ENCODE data around the gene PRKG1. TPM values are rescaled to one million over a fixed set of nuclear protein-coding genes. Genes with fewer than 3 reads are reported as not detected.

PRKG1 gene
- polyA plus RNA-seq, 3 donors = not detected

DNA sequence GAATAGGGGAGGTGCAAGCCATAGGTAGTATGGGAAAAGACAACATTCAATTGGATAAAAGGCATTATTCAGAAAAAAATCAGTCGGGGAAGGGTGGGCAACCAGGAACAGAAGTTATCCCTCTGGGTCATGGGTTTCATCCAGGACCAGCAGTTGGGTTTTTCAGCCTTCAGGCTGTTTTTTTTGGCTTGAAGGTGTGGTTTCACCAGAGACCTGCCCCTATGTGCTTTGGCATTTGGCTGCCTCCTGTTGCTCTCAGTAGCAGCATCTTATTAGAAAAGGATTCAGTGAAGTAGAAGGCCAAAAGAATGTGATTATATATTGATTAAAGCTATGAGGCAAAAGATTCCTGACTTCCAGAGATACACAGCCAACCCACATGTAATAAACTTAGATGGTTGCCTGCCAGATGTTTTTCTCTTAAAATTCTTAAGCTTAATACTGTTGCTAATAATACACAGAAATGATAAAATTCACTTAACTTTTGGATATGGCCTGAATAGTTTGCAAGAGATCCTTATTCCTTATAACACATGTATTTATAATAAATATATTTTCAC, 876.8 kb downstream of the PRKG1 start:
- H3K9ac ChIP-seq (ENCODE audit: insufficient read depth, low read length, poor library complexity, severe bottlenecking) = no peak overlapping the region
- H4K20me1 ChIP-seq (ENCODE audit: insufficient read depth, low read length) = no peaks in the 10 kb centered on the region
- no peak overlapping the region for H3K27ac ChIP-seq (ENCODE audit: low read depth in 1 of 2, low read length in 2 of 2)
- Mint-ChIP-seq H3K36me3 (no peaks in the 10 kb centered on the region), H3K4me3 (no peak overlapping the region), H3K27ac (no peak overlapping the region), H3K9me3 (peaks cover 0 to 9% (median 5%) of the 10 kb centered on the region in 7 donors), H3K4me1 (no peaks in the 10 kb centered on the region), H3K27me3 (ENCODE audit: low read depth in 3 of 3) (peaks cover 0 to 3% (median 0%) of the 10 kb centered on the region in 3 donors)
- no peaks in the 10 kb centered on the region for H3K4me1 ChIP-seq (ENCODE audit: control insufficient read depth in 1 of 2, insufficient read depth in 2 of 2, low read length in 2 of 2)
- no peak for DNase-seq
- WGBS (ENCODE audit: insufficient coverage) = 85% methylated on average over 1 of the region's 1 CpG
- H3K9me3 ChIP-seq (replicated peaks in 1 of 2; ENCODE audit: control insufficient read depth in 1 of 2, insufficient read depth in 1 of 2, low read length in 2 of 2) = peaks cover 0 to 3% of the 10 kb centered on the region in 2 donors
- no peak overlapping the region for H3K4me2 ChIP-seq (replicated peaks; ENCODE audit: extremely low read depth, low read length, poor library complexity, severe bottlenecking)
- H3K79me2 ChIP-seq (ENCODE audit: insufficient read depth, low read length) = no peaks in the 10 kb centered on the region
- TF ChIP-seq, protein P1, sequence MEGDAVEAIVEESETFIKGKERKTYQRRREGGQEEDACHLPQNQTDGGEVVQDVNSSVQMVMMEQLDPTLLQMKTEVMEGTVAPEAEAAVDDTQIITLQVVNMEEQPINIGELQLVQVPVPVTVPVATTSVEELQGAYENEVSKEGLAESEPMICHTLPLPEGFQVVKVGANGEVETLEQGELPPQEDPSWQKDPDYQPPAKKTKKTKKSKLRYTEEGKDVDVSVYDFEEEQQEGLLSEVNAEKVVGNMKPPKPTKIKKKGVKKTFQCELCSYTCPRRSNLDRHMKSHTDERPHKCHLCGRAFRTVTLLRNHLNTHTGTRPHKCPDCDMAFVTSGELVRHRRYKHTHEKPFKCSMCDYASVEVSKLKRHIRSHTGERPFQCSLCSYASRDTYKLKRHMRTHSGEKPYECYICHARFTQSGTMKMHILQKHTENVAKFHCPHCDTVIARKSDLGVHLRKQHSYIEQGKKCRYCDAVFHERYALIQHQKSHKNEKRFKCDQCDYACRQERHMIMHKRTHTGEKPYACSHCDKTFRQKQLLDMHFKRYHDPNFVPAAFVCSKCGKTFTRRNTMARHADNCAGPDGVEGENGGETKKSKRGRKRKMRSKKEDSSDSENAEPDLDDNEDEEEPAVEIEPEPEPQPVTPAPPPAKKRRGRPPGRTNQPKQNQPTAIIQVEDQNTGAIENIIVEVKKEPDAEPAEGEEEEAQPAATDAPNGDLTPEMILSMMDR (IDR thresholded peaks at IDR 0.05) = no peak
- H3K27me3 ChIP-seq (ENCODE audit: control insufficient read depth in 2 of 2, insufficient read depth in 2 of 2, low read length in 2 of 2) = no peaks in the 10 kb centered on the region
- no peak overlapping the region for H3K4me3 ChIP-seq (replicated peaks in 1 of 3; ENCODE audit: low read depth in 2 of 3, low read length in 3 of 3)
- H2AFZ ChIP-seq (ENCODE audit: insufficient read depth, low read depth, low read length, poor library complexity, severe bottlenecking) = no peak overlapping the region
- intact Hi-C loops (cut with micrococcal nuclease) = loop anchor here in 1 of 2 donors (10.0 kb wide), 1 partner anchor 936 kb away; no protein-coding TSS in a partner anchor
- H3K36me3 ChIP-seq (replicated peaks in 1 of 2; ENCODE audit: control insufficient read depth in 1 of 2, insufficient read depth in 2 of 2, low read length in 2 of 2) = no peaks in the 10 kb centered on the region

DNA sequence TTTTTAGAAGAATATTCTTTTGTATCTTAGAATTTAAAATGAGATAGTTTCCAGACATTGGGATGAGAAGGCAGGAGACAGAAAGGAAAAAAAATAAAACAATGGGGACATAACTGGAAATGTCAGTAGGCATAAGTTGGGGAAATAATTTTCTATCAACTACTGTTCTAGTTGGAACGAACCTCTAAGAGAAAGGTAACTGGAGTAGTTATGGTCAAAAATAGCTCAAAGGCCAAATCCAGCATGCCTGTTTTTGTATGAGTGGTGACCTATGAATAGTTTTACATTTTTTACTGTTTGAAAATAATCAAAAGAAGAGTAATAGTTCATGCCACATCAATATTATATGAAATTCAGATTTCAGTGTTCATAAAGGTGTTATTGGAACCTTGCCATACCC, 877.3 kb downstream of the PRKG1 start:
- Histone ChIP-seq H3K9ac (ENCODE audit: insufficient read depth, low read length, poor library complexity, severe bottlenecking) (no peak overlapping the region), H2AFZ (ENCODE audit: insufficient read depth, low read depth, low read length, poor library complexity, severe bottlenecking) (no peak overlapping the region), H3K4me3 (replicated peaks in 1 of 3; ENCODE audit: low read depth in 2 of 3, low read length in 3 of 3) (no peak overlapping the region), H3K9me3 (replicated peaks in 1 of 2; ENCODE audit: control insufficient read depth in 1 of 2, insufficient read depth in 1 of 2, low read length in 2 of 2) (peaks cover 0 to 1% of the 10 kb centered on the region in 2 donors), H3K4me2 (replicated peaks; ENCODE audit: extremely low read depth, low read length, poor library complexity, severe bottlenecking) (no peak overlapping the region), H3K79me2 (ENCODE audit: insufficient read depth, low read length) (no peaks in the 10 kb centered on the region), H4K20me1 (ENCODE audit: insufficient read depth, low read length) (no peaks in the 10 kb centered on the region), H3K4me1 (ENCODE audit: control insufficient read depth in 1 of 2, insufficient read depth in 2 of 2, low read length in 2 of 2) (no peaks in the 10 kb centered on the region), H3K27me3 (ENCODE audit: control insufficient read depth in 2 of 2, insufficient read depth in 2 of 2, low read length in 2 of 2) (no peaks in the 10 kb centered on the region), H3K36me3 (replicated peaks in 1 of 2; ENCODE audit: control insufficient read depth in 1 of 2, insufficient read depth in 2 of 2, low read length in 2 of 2) (no peaks in the 10 kb centered on the region), H3K27ac (ENCODE audit: low read depth in 1 of 2, low read length in 2 of 2) (no peak overlapping the region)
- Mint-ChIP-seq H3K9me3 (peaks cover 0 to 9% (median 2%) of the 10 kb centered on the region in 7 donors), H3K27me3 (ENCODE audit: low read depth in 3 of 3) (peaks cover 0 to 3% (median 0%) of the 10 kb centered on the region in 3 donors), H3K36me3 (no peaks in the 10 kb centered on the region), H3K27ac (no peak overlapping the region), H3K4me3 (no peak overlapping the region), H3K4me1 (no peaks in the 10 kb centered on the region)
- WGBS (ENCODE audit: insufficient coverage) = no CpG with 5 or more reads among the region's 1 CpG
- intact Hi-C loops (cut with micrococcal nuclease) = loop anchor here in 1 of 2 donors (10.0 kb wide), 1 partner anchor 937 kb away; no protein-coding TSS in a partner anchor
- DNase-seq = no peak
- TF ChIP-seq, protein P1 (IDR thresholded peaks at IDR 0.05) = no peak
